HG03280 (cell line): Measurements from ENCODE around the gene SLX1A.
"Not testable (repeated sequence)": the region's sequence is repeated elsewhere in the genome, so short reads cannot be mapped to it uniquely, and the experiment has no call there.

Experiments
- ATAC-seq: cut with Tn5 transposase; IDR thresholded peaks from one replicate; pipeline ENCODE4 v1.9.1; 2021; ENCODE audit warnings: mild to moderate bottlenecking, moderate library complexity; ENCODE audit not compliant: unreplicated experiment

Gene SLX1A

GRCh38 chr16:30184096-30184890 is 9.4 kb upstream of the SLX1A start:
- peak; percentile 24 for ATAC-seq

DNA sequence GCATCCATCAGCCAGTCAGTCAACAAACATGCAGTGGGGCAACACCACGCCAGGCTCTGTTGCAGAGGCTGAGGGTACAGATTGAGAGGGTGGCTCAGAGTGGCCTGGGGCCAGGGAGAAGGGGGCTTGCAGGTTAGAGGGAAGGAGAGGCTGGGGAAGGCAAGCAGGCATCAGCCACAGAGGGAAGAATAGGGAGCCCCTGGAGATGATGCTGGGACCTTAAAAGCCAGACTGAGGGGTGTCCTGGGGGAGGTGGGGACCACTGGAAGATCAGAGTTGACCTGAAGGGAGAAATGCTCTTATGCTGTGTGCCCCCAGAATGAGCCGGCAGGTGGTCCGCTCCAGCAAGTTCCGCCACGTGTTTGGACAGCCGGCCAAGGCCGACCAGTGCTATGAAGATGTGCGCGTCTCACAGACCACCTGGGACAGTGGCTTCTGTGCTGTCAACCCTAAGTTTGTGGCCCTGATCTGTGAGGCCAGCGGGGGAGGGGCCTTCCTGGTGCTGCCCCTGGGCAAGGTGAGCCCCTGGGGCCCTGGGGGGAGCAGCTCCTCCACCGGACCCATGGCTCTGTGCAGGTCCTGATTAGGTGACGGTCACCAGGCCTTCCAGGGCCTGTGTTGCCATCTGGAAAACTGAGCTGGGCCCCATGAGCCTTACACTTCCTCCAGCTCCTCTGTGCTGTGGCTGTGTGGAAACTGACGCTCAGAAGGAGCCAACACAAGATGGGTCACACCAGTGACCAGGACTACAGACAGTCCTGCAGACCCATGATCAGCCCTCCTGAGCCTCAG is 8.6 kb upstream of the SLX1A start:
- no peak for ATAC-seq

DNA sequence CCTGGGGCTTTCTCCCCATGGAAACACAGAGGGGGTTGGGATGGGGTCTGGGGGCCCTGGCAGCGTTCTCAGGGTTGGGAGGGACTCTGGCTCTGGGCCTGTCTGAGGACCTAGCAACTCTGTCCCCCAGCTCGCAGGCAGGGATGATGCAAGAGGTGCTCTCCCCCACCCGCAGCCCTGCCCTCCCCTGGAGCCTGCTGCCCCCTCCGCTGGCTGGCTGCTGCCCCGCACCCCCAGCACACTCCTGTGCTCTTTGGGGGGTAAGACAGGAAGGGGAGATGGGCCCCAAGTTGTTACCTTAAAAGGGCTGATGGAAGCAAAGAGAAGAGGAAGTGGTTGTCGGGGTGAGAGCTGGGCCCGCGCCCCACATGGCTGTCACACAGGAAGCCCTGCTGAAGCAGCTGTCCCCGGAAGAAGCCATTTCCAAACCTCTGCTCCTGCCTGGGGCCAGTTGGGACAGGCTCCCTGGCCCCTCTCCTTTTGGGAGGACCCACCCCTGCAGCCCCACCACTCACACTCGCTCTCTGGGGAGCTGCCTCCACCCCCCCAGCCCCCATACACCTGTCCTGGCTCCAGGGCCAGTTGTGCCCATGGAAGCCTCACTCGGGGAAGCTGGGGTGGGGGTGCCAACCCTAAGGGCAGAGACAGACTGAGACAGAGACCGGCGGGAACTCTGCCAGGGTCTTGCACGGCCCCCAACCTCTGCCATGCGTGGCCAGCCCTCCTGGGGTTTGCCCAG is 7.8 kb upstream of the SLX1A start:
- ATAC-seq, result no peak

- no peak for ATAC-seq
These were observed 7.3 kb upstream of the SLX1A start for GRCh38 chr16:30186444-30186781.

DNA sequence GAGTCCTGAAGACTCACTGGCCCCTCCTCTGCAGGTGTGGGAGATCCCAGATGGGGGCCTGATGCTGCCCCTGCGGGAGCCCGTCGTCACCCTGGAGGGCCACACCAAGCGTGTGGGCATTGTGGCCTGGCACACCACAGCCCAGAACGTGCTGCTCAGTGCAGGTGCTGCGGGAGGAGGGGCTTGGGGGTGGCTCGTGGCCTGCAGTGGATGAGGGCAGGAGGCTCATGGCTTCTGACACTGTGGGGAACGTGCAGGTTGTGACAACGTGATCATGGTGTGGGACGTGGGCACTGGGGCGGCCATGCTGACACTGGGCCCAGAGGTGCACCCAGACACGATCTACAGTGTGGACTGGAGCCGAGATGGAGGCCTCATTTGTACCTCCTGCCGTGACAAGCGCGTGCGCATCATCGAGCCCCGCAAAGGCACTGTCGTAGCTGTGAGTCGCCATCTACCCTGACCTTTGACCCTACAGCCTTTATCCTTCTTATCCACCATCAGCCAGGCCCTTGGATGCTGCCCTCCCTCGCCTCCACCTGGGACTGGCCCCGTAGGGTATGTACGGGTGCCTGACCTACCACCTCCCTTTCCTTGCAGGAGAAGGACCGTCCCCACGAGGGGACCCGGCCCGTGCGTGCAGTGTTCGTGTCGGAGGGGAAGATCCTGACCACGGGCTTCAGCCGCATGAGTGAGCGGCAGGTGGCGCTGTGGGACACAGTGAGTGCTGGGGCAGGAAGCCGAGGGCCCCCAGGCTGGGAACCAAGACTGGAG is 6.7 kb upstream of the SLX1A start:
- ATAC-seq, result no peak

DNA sequence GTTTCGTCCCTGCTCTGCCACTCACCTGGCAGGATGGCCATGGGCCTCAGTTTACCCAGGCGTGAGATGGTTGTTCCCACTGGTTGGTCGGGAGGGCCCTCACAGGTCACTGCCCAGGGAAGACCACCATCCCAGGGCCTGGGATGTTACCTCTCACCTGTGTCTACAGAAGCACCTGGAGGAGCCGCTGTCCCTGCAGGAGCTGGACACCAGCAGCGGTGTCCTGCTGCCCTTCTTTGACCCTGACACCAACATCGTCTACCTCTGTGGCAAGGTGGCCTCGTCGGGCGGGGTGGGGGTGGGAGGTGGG is 6.2 kb upstream of the SLX1A start:
- ATAC-seq, result no peak

GRCh38 chr16:30187971-30188561 is 5.6 kb upstream of the SLX1A start:
- no peak for ATAC-seq

- ATAC-seq, result not testable (repeated sequence)
These were observed 2.5 kb upstream of the SLX1A start for GRCh38 chr16:30191158-30191557.

- not testable (repeated sequence) for ATAC-seq
These were observed 577 bp upstream of the SLX1A start for GRCh38 chr16:30193098-30193497.

GRCh38 chr16:30194172-30194925 is 674 bp downstream of the SLX1A start:
- ATAC-seq, result peak; percentile 57

DNA sequence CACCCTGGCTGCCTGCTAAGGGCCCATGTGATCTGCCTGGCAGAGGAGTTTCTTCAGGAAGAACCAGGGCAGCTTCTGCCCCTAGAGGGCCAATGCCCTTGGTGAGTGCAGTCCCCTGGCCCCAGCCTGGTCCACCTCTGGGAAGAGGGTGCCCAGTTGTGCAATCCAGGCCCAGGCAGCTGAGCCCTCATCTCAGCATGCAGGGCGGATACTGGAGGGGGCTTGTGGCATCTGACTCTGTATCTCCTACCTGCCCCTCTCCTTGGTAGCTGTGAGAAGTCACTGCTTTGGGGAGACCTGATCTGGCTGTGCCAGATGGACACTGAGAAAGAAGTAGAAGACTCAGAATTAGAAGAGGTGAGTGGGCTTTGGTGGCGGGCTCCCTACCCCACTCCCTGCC is 3.3 kb downstream of the SLX1A start:
- ATAC-seq, result not testable (repeated sequence)

DNA sequence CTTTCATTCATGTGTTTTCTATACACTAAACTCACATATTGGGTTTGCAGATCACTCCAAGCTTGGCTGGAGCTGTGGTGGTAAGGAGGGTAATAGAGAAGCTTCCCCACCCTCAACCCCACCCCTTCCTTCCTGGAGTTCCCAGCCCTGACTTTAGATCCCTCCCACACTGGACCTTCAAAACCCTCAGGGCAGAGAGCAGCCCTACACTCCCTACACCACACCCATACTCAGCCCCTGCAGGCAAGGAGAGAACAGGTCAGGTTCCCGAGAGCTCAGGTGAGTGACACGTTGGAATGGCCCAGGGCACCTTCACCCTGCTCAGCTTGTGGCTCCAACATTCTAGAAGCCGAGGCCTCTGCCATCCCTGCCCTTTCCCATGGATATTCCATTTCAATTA is 5.4 kb downstream of the SLX1A start, which contains the start of gene SULT1A3:
Gene SULT1A3, plus strand, starts transcription at position 207 of the 400 bp plus-strand sequence. CDS start 1,474 bp downstream, outside the sequence.
- not testable (repeated sequence) for ATAC-seq

- not testable (repeated sequence) for ATAC-seq
These were observed 6.1 kb downstream of the SLX1A start for GRCh38 chr16:30199608-30200343.

GRCh38 chr16:30205541-30206236 is 12.0 kb downstream of the SLX1A start:
- ATAC-seq, result not testable (repeated sequence)

GRCh38 chr16:30206252-30206651 is 12.6 kb downstream of the SLX1A start:
- not testable (repeated sequence) for ATAC-seq

DNA sequence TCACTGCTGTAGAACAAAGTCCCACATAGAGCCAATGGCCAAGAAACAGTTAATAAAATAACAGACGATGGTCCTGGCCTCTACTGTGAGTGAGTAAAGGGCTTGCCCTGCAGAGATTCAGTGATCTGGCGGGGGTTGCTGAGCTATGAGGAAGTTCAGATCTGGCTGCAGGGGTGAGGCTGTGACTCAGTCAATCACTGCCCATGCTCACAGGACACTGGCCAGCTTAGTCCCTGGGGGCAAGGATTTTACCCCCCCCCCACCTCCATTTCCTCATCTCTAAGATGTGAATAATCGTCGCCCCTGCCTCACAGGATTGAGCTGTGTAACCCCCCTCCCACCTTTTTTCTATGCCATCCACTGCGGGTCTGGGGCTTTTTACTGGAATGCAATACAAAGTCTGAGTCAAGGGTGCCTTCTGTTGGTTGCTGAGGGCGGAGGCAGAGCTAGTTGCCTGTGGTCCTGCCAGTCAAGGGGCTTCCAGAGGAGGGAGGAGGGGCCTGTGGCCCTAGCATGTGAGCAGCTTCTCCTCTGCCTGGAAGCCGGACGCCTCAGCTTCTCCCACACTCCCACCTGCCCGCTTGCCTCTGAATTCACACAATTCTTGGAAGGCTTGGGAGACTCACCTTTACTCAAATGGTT is 13.5 kb downstream of the SLX1A start:
- not testable (repeated sequence) for ATAC-seq

GRCh38 chr16:30209032-30209431 is 15.4 kb downstream of the SLX1A start:
- ATAC-seq, result not testable (repeated sequence)

- not testable (repeated sequence) for ATAC-seq
These were observed 17.7 kb downstream of the SLX1A start for GRCh38 chr16:30211414-30211813.
